GM12864 (cell line): ENCODE measurements around the gene ARHGAP24.

ENCODE experiments used
- DNase-seq: peaks from one replicate; pipeline ENCODE4 v3.0.0-alpha.2; 2011; ENCODE audit warnings: low read depth
- H3K4me3 ChIP-seq: 2 replicates; pipeline ENCODE4 v1.5.1; 2011; ENCODE audit warnings: mild to moderate bottlenecking, low read depth, low read length, control low read depth
- TF ChIP-seq, protein P1 (sequence below): IDR thresholded peaks from 2 replicates; pipeline ENCODE4 v1.5.1; 2011; ENCODE audit warnings: low read depth, mild to moderate bottlenecking, moderate library complexity, low read length, control low read depth, inconsistent platforms; ENCODE audit errors: missing control alignments

The ARHGAP24 gene

DNA sequence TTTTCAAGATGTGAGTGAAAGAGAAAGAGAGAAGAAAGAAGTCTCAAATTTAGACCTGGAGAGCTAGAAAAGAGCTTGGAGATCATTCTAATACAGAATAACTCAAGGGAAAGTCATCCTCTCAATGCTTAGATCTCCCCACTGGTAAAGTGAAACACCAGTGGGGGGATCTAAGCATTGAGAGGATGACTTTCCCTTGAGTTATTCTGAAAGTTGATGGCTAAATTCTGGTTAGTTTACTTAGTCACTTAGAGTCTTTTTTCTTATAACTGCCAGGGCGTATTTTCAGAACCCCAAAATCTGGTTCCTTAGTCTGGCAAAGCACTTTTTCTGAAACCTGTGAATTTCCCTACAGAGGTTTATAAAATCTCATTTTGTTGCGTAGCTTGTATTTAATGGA is 198.6 kb downstream of the ARHGAP24 start:
- TF ChIP-seq, protein P1, sequence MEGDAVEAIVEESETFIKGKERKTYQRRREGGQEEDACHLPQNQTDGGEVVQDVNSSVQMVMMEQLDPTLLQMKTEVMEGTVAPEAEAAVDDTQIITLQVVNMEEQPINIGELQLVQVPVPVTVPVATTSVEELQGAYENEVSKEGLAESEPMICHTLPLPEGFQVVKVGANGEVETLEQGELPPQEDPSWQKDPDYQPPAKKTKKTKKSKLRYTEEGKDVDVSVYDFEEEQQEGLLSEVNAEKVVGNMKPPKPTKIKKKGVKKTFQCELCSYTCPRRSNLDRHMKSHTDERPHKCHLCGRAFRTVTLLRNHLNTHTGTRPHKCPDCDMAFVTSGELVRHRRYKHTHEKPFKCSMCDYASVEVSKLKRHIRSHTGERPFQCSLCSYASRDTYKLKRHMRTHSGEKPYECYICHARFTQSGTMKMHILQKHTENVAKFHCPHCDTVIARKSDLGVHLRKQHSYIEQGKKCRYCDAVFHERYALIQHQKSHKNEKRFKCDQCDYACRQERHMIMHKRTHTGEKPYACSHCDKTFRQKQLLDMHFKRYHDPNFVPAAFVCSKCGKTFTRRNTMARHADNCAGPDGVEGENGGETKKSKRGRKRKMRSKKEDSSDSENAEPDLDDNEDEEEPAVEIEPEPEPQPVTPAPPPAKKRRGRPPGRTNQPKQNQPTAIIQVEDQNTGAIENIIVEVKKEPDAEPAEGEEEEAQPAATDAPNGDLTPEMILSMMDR: no peak
- H3K4me3 ChIP-seq: no peak overlapping the region
- no peak for DNase-seq

DNA sequence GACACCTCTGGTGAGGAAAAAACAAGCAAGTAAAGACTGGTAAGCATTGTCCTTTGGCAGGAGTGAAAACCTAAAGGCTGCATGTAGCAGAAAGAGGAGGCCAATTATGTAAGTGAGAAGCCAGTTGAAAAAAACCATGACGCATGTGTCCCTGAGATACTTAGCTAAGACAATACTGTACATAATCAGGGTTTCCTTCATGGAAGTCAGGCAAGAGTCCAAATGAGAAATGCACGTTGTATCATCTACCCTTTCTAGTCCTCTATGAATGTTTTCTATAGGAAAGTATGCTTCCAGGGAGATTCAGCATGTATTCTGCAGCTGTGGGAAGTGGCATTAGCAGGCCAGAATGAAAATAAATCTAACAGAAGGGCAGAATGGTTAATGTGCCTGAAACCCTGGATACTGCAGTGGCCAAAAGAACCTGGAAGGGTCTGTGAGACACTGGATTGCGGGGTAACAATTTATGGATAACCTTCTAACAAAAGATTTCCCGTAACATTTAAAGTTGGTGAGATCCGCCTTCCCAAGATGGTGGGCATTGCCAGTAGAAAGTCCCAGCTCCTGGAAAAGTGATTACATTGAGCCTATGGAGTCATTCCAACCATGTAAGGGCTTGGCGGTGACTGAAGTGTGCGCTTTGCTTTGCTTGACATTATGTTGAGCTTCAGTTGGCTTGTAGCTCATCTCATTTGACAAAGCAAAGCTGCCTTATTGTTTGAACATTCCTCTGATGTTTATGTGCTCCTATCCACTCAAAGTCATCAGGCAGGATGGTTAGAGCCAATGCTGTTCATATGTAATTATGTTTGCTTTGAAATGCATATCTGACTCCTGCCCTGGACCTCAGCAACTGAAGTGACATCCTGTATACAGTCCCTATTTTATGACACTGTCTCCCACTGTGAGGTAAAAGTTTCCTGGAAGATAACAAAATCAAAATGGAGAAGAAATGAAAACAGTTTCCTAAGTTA is 200.4 kb downstream of the ARHGAP24 start:
- H3K4me3 ChIP-seq: no peak overlapping the region
- TF ChIP-seq, protein P1: no peak
- DNase-seq: no peak

DNA sequence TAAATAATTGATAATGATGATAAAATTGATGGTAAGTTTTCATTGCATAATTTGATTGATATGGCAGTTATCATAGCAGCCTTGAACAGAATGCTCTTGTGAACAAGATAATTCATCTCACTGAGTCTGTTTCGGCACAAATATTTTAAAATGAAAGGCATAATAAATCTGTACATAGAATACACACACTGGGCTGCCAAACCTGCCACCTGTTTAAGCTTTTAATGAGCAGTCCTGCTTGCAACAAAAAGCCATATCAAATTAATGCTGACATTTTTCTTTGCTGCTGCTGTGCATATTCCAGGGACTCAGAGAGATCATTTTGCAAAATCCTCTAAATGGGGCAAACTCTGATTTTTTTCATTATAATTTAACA is 201.1 kb downstream of the ARHGAP24 start:
- H3K4me3 ChIP-seq: no peak overlapping the region
- no peak for DNase-seq
- TF ChIP-seq, protein P1: no peak

DNA sequence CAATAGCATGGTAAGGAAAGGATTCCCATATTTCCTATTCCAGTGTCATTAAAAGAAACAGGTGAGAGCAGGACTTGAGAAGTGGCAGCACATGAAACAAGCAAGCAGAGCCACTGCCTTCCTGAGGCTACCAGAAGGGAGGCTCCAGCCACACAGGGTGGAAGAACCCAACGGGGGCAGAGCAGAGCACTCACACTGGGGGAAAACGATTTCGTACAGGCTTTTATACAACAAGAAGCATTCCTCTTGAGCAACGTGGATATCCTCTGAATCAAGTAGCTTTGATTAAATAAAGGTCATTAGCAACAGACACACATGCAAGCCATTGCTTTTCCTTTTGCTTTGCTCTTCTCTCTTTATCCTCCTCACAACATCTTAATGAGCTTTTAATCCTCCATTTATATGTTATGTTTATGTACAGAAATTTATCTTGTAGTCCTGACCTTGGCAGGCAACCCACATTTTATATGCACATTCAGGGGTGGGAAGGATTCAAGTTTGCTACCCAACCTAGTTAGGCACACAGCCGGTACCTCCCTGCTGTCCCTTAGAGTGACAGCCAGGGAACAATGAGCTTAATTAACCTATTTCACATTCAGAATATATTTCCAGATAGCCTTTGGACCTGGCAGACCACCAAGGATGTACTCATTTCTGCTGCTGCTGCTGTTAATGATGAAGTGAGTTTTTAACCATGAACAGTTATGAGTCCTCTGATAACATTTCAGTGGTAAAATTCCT is 202.1 kb downstream of the ARHGAP24 start:
- no peak overlapping the region for H3K4me3 ChIP-seq
- DNase-seq: no peak
- TF ChIP-seq, protein P1: no peak

DNA sequence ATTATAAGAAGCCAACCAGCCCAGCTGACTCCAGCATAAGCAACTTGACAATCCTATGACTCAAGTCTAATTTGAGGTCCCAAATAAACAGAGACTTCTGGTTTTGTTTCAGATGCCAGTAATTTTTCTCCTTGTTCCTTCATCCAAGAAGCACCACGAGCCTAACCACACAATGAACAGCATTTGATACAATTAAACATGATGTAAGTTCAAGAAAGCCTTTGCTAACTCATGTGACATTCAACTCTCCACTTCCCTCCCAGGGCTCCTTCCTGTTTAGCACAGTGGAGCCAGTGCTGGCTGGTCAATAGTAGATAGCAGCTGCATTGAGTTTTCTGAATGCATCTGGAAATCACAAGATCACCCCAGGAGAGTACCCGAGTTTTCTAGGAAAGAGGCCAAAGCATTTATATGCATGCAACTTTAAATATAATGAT is 206.3 kb downstream of the ARHGAP24 start:
- DNase-seq: no peak
- no peak overlapping the region for H3K4me3 ChIP-seq
- TF ChIP-seq, protein P1: no peak

DNA sequence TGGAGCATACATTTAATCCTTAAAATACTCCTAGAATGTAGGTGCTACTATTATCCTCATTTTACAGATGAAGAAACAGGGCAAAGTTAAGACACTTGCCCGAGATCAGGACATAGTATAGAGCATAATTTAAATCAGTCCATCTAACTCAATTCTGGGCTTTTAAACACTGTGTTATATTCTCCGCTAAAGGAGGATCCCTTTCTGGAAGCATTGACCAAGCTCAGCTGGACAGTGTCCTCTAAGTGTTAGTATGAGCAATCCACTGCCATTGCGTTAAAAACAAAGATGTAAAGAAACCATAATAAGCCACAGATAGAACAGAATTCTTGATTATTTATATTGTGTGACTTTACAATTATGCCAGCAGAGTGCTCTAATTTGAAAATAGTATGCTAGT is 207.0 kb downstream of the ARHGAP24 start:
- TF ChIP-seq, protein P1: no peak
- no peak overlapping the region for H3K4me3 ChIP-seq
- no peak for DNase-seq
